Measurements from ENCODE around the gene SHB. TPM values are rescaled to one million over a fixed set of nuclear protein-coding genes. Genes with fewer than 3 reads are reported as not detected.

SHB gene
- total RNA-seq, 1 donor from 2014 or later: 1.1 TPM

DNA sequence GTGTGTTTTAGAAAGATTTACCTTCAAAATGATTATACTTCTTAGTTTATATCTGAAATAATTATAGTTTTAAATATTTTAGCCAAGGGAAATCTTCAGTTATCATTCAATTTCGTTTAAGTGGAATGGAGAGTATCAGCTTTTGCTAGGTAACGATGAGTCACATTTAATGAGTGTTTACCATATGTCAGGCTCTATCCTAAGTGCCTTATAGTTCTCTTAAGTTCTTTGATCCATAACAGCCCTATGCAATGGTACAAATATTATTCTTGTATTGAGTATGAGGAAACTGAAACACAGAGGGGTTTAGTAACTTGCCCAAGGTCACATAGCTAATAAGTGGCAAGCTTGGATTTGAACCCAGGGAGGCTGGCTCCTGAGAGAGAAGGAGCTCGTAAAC lies 37.5 kb upstream of the SHB start:
- Mint-ChIP-seq H3K36me3 (no peaks in the 10 kb centered on the region), H3K27ac (no peak overlapping the region), H3K4me1 (peaks cover 15% of the 10 kb centered on the region), H3K9me3 (no peaks in the 10 kb centered on the region), H3K27me3 (ENCODE audit: insufficient read depth, low read depth) (peaks cover 16% of the 10 kb centered on the region), H3K4me3 (peak overlapping the region; percentile 52)
- peaks cover 17% of the 10 kb centered on the region for H3K4me1 ChIP-seq
- TF ChIP-seq, protein P1, sequence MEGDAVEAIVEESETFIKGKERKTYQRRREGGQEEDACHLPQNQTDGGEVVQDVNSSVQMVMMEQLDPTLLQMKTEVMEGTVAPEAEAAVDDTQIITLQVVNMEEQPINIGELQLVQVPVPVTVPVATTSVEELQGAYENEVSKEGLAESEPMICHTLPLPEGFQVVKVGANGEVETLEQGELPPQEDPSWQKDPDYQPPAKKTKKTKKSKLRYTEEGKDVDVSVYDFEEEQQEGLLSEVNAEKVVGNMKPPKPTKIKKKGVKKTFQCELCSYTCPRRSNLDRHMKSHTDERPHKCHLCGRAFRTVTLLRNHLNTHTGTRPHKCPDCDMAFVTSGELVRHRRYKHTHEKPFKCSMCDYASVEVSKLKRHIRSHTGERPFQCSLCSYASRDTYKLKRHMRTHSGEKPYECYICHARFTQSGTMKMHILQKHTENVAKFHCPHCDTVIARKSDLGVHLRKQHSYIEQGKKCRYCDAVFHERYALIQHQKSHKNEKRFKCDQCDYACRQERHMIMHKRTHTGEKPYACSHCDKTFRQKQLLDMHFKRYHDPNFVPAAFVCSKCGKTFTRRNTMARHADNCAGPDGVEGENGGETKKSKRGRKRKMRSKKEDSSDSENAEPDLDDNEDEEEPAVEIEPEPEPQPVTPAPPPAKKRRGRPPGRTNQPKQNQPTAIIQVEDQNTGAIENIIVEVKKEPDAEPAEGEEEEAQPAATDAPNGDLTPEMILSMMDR (IDR thresholded peaks at IDR 0.05): no peak
- TF ChIP-seq EZH2 (IDR thresholded peaks at IDR 0.05) (no peak), EZH2phosphoT487 (IDR thresholded peaks at IDR 0.05) (no peak)
- no peak for DNase-seq (ENCODE audit: low spot score)
- no peak overlapping the region for H3K4me2 ChIP-seq
- H3K27ac ChIP-seq: no peak overlapping the region
- H3K9ac ChIP-seq: no peak overlapping the region
- H3K9me3 ChIP-seq (ENCODE audit: low read depth): no peaks in the 10 kb centered on the region
- H4K20me1 ChIP-seq (ENCODE audit: low read depth): no peaks in the 10 kb centered on the region
- H3F3A ChIP-seq (ENCODE audit: low read depth): peaks cover 13% of the 10 kb centered on the region
- no peaks in the 10 kb centered on the region for H3K27me3 ChIP-seq
- H3K36me3 ChIP-seq: no peaks in the 10 kb centered on the region
- H3K4me3 ChIP-seq: no peak overlapping the region
- H2AFZ ChIP-seq (replicated peaks): no peak overlapping the region
- H3K79me2 ChIP-seq (ENCODE audit: low read depth): no peaks in the 10 kb centered on the region

DNA sequence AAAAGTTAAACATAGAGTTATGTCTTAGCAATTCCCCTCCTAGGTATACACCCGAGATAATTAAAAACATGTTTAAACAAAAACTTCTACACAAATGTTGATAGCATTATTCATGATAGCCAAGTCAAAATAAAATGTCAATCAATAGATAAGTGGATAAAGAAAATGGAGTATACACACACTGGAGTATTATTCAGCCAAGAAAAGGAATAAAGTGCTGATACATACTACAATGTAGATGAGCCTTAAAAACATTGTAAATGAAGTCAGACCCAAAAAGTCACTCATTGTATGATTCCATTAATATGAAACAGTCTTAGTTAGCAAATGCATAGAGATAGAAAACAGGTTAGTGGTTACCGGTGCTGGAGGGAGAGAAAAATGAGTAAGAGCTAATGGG lies 34.3 kb upstream of the SHB start:
- Mint-ChIP-seq H3K27me3 (ENCODE audit: insufficient read depth, low read depth) (peaks cover 16% of the 10 kb centered on the region), H3K4me1 (peaks cover 12% of the 10 kb centered on the region), H3K36me3 (no peaks in the 10 kb centered on the region), H3K9me3 (no peaks in the 10 kb centered on the region), H3K4me3 (no peak overlapping the region), H3K27ac (no peak overlapping the region)
- peaks cover 12% of the 10 kb centered on the region for H3F3A ChIP-seq (ENCODE audit: low read depth)
- no peaks in the 10 kb centered on the region for H3K9me3 ChIP-seq (ENCODE audit: low read depth)
- no peak overlapping the region for H3K27ac ChIP-seq
- TF ChIP-seq EZH2phosphoT487 (IDR thresholded peaks at IDR 0.05) (no peak), EZH2 (IDR thresholded peaks at IDR 0.05) (no peak)
- TF ChIP-seq, protein P1 (IDR thresholded peaks at IDR 0.05): no peak
- H3K4me3 ChIP-seq: no peak overlapping the region
- no peaks in the 10 kb centered on the region for H3K27me3 ChIP-seq
- no peaks in the 10 kb centered on the region for H4K20me1 ChIP-seq (ENCODE audit: low read depth)
- no peak for DNase-seq (ENCODE audit: low spot score)
- no peak overlapping the region for H2AFZ ChIP-seq (replicated peaks)
- H3K79me2 ChIP-seq (ENCODE audit: low read depth): no peaks in the 10 kb centered on the region
- peaks cover 10% of the 10 kb centered on the region for H3K4me1 ChIP-seq
- H3K36me3 ChIP-seq: no peaks in the 10 kb centered on the region
- no peak overlapping the region for H3K4me2 ChIP-seq
- H3K9ac ChIP-seq: no peak overlapping the region

DNA sequence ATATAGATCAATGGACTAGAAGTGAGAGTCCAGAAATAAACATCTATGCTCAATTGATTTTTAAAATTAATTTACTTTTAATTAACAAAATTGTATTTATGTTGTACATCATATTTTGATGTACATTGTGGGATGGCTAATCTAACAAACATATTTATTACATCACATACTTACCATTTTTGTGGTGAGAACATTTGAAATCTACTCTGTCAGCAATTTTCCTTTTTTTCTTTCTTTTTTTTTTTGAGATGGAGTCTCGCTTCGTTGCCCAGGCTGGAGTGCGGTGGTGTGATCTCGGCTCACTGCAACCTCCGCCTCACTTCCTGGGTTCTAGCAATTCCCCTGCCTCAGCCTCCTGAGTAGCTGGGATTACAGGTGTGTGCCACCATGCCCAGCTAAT lies 32.4 kb upstream of the SHB start:
- no peaks in the 10 kb centered on the region for H3K79me2 ChIP-seq (ENCODE audit: low read depth)
- no peaks in the 10 kb centered on the region for H3K27me3 ChIP-seq
- peaks cover 11% of the 10 kb centered on the region for H3K27me3 Mint-ChIP-seq (ENCODE audit: insufficient read depth, low read depth)
- H3K9me3 ChIP-seq (ENCODE audit: low read depth): no peaks in the 10 kb centered on the region
- no peak overlapping the region for H3K9ac ChIP-seq
- H3K4me3 ChIP-seq: no peak overlapping the region
- H3K4me1 ChIP-seq: peaks cover 8% of the 10 kb centered on the region
- H3K4me3 Mint-ChIP-seq: no peak overlapping the region
- H3K27ac ChIP-seq: no peak overlapping the region
- H4K20me1 ChIP-seq (ENCODE audit: low read depth): no peaks in the 10 kb centered on the region
- H3K4me1 Mint-ChIP-seq: no peaks in the 10 kb centered on the region
- no peaks in the 10 kb centered on the region for H3K9me3 Mint-ChIP-seq
- DNase-seq (ENCODE audit: low spot score): no peak
- no peak overlapping the region for H2AFZ ChIP-seq (replicated peaks)
- H3F3A ChIP-seq (ENCODE audit: low read depth): no peaks in the 10 kb centered on the region
- H3K27ac Mint-ChIP-seq: no peak overlapping the region
- no peaks in the 10 kb centered on the region for H3K36me3 ChIP-seq
- TF ChIP-seq, protein P1 (IDR thresholded peaks at IDR 0.05): no peak
- TF ChIP-seq EZH2 (IDR thresholded peaks at IDR 0.05): no peak
- TF ChIP-seq EZH2phosphoT487 (IDR thresholded peaks at IDR 0.05): no peak
- no peak overlapping the region for H3K4me2 ChIP-seq
- H3K36me3 Mint-ChIP-seq: no peaks in the 10 kb centered on the region
